ENCODE results near the gene USP40.

Gene USP40

GRCh38 chr2:233461481-233461891 is 105.1 kb downstream of the USP40 start:
- H3K9ac ChIP-seq (ENCODE audit: low read length), result no peak overlapping the region
- no peaks in the 10 kb centered on the region for H3K9me2 ChIP-seq (replicated peaks; ENCODE audit: insufficient read depth, low read length)
- H3K27me3 ChIP-seq (ENCODE audit: low read length), result no peaks in the 10 kb centered on the region
- TF ChIP-seq EZH2phosphoT487 (conservative IDR thresholded peaks at IDR 0.05; ENCODE audit: low read length), result no peak
- TF ChIP-seq, protein P1, sequence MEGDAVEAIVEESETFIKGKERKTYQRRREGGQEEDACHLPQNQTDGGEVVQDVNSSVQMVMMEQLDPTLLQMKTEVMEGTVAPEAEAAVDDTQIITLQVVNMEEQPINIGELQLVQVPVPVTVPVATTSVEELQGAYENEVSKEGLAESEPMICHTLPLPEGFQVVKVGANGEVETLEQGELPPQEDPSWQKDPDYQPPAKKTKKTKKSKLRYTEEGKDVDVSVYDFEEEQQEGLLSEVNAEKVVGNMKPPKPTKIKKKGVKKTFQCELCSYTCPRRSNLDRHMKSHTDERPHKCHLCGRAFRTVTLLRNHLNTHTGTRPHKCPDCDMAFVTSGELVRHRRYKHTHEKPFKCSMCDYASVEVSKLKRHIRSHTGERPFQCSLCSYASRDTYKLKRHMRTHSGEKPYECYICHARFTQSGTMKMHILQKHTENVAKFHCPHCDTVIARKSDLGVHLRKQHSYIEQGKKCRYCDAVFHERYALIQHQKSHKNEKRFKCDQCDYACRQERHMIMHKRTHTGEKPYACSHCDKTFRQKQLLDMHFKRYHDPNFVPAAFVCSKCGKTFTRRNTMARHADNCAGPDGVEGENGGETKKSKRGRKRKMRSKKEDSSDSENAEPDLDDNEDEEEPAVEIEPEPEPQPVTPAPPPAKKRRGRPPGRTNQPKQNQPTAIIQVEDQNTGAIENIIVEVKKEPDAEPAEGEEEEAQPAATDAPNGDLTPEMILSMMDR (IDR thresholded peaks at IDR 0.05; ENCODE audit: insufficient read depth, low read length, poor library complexity, severe bottlenecking), result no peak
- no peak overlapping the region for H3K4me2 ChIP-seq (ENCODE audit: low read depth, low read length, poor library complexity, severe bottlenecking)
- H3F3A ChIP-seq (ENCODE audit: insufficient read depth), result no peaks in the 10 kb centered on the region; the same call in 1 of the 2 replicates
- no peak overlapping the region for H3K4me3 ChIP-seq (ENCODE audit: insufficient read depth, low read length, poor library complexity, severe bottlenecking)
- H3K79me2 ChIP-seq (ENCODE audit: insufficient read depth, low read length), result no peaks in the 10 kb centered on the region
- no peaks in the 10 kb centered on the region for H3K9me3 ChIP-seq (ENCODE audit: insufficient read depth, low read length)
- no peak overlapping the region for H2AFZ ChIP-seq (ENCODE audit: low read depth, low read length, severe bottlenecking)
- no peaks in the 10 kb centered on the region for H3K36me3 ChIP-seq (ENCODE audit: low read length)
- no peaks in the 10 kb centered on the region for H4K20me1 ChIP-seq (ENCODE audit: low read depth, low read length)
- no peak overlapping the region for H3K27ac ChIP-seq (ENCODE audit: low read depth, low read length)

DNA sequence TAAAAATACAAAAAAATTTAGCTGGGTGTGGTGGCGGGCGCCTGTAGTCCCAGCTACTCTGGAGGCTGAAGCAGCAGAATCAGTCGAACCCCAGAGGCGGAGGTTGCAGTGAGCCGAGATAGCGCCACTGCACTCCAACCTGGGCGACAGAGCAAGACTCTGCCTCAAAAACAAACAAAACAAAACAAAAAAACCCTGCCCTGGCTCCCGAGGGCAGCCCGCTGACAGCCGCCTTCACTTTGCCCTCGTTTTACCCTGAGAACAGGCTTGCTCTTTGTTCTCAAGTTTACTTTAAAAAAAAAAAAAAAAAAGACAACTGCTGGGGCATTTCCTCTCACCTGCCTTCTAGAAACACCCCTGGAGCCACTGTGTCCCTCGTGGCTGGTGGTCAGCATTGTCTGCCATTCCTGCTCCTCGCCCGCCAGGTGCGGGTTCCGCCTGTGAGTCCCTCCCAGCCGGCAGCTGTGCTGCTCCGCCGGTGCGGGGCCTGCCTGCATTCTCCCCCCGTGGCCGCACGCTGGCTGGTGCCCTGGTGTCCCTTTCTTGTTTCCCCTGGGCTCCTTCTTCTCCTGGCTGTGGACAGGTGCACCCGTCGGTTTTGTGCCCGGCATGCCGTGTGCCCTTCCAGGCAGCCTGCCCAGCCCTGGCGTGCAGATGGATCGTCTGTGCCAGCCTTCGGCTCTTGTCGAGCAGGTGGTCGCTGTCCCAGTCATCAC is 105.7 kb downstream of the USP40 start:
- Histone ChIP-seq H3K36me3 (ENCODE audit: low read length) (no peaks in the 10 kb centered on the region), H3F3A (ENCODE audit: insufficient read depth) (no peaks in the 10 kb centered on the region; the same call in 1 of the 2 replicates), H3K4me3 (ENCODE audit: insufficient read depth, low read length, poor library complexity, severe bottlenecking) (no peak overlapping the region), H3K9me3 (ENCODE audit: insufficient read depth, low read length) (no peaks in the 10 kb centered on the region), H3K79me2 (ENCODE audit: insufficient read depth, low read length) (no peaks in the 10 kb centered on the region), H3K9me2 (replicated peaks; ENCODE audit: insufficient read depth, low read length) (no peaks in the 10 kb centered on the region), H3K27me3 (ENCODE audit: low read length) (no peaks in the 10 kb centered on the region), H3K4me2 (ENCODE audit: low read depth, low read length, poor library complexity, severe bottlenecking) (no peak overlapping the region), H4K20me1 (ENCODE audit: low read depth, low read length) (no peaks in the 10 kb centered on the region), H3K27ac (ENCODE audit: low read depth, low read length) (no peak overlapping the region), H3K9ac (ENCODE audit: low read length) (no peak overlapping the region), H2AFZ (ENCODE audit: low read depth, low read length, severe bottlenecking) (no peak overlapping the region)
- no peak for TF ChIP-seq EZH2phosphoT487 (conservative IDR thresholded peaks at IDR 0.05; ENCODE audit: low read length)
- TF ChIP-seq, protein P1 (IDR thresholded peaks at IDR 0.05; ENCODE audit: insufficient read depth, low read length, poor library complexity, severe bottlenecking), result no peak

GRCh38 chr2:233459426-233459825 is 107.2 kb downstream of the USP40 start:
- Histone ChIP-seq H3K4me3 (ENCODE audit: insufficient read depth, low read length, poor library complexity, severe bottlenecking) (no peak overlapping the region), H3K9me2 (replicated peaks; ENCODE audit: insufficient read depth, low read length) (no peaks in the 10 kb centered on the region), H3F3A (ENCODE audit: insufficient read depth) (no peaks in the 10 kb centered on the region), H3K9me3 (ENCODE audit: insufficient read depth, low read length) (no peaks in the 10 kb centered on the region), H3K4me2 (ENCODE audit: low read depth, low read length, poor library complexity, severe bottlenecking) (no peak overlapping the region), H3K27me3 (ENCODE audit: low read length) (no peaks in the 10 kb centered on the region), H3K27ac (ENCODE audit: low read depth, low read length) (no peak overlapping the region), H3K79me2 (ENCODE audit: insufficient read depth, low read length) (no peaks in the 10 kb centered on the region), H3K36me3 (ENCODE audit: low read length) (no peaks in the 10 kb centered on the region), H2AFZ (ENCODE audit: low read depth, low read length, severe bottlenecking) (no peak overlapping the region), H4K20me1 (ENCODE audit: low read depth, low read length) (no peaks in the 10 kb centered on the region), H3K9ac (ENCODE audit: low read length) (no peak overlapping the region)
- no peak for TF ChIP-seq EZH2phosphoT487 (conservative IDR thresholded peaks at IDR 0.05; ENCODE audit: low read length)
- TF ChIP-seq, protein P1 (IDR thresholded peaks at IDR 0.05; ENCODE audit: insufficient read depth, low read length, poor library complexity, severe bottlenecking), result no peak
